ENCODE measurements around the gene TRMT61A. TPM values are rescaled to one million over a fixed set of nuclear protein-coding genes. Genes with fewer than 3 reads are reported as not detected.
A peak's percentile ranks its signal among the peaks of the same experiment; 100 is the strongest.

Gene TRMT61A
- polyA plus RNA-seq, 5 donors = 5.2 to 11.3 (median 7.3) TPM

- no peak for DNase-seq
These were observed 5.1 kb downstream of the TRMT61A start for GRCh38 chr14:103533999-103534575.

GRCh38 chr14:103534576-103535061, 5.6 kb downstream of the TRMT61A start:
- DNase-seq = no peak

- no peak for DNase-seq
These were observed 6.3 kb downstream of the TRMT61A start for GRCh38 chr14:103535081-103535890.

GRCh38 chr14:103535891-103536565, 7.0 kb downstream of the TRMT61A start:
- DNase-seq = no peak

GRCh38 chr14:103536693-103537092, 7.7 kb downstream of the TRMT61A start:
- DNase-seq = no peak

GRCh38 chr14:103537175-103537990, 8.4 kb downstream of the TRMT61A start:
- no peak for DNase-seq

- no peak for DNase-seq
These were observed 9.5 kb downstream of the TRMT61A start for GRCh38 chr14:103538291-103539055.

GRCh38 chr14:103539056-103539825, 10.2 kb downstream of the TRMT61A start:
- DNase-seq = no peak

GRCh38 chr14:103540821-103541708, 12.1 kb downstream of the TRMT61A start:
- no peak for DNase-seq

- DNase-seq = no peak
These were observed 13.0 kb downstream of the TRMT61A start for GRCh38 chr14:103541709-103542604.

GRCh38 chr14:103542605-103543088, 13.7 kb downstream of the TRMT61A start:
- DNase-seq = no peak

- no peak for DNase-seq
These were observed 14.1 kb downstream of the TRMT61A start for GRCh38 chr14:103543140-103543539.

- DNase-seq = no peak
These were observed 14.9 kb downstream of the TRMT61A start for GRCh38 chr14:103543721-103544387.

- DNase-seq = peak; percentile 78 to 79
These were observed 15.6 kb downstream of the TRMT61A start for GRCh38 chr14:103544388-103545218.

- no peak for DNase-seq
These were observed 16.4 kb downstream of the TRMT61A start for GRCh38 chr14:103545219-103545914.
